Motor neuron (in vitro differentiated cells): ENCODE measurements around the gene MTIF3. TPM values are rescaled to one million over a fixed set of nuclear protein-coding genes. Genes with fewer than 3 reads are reported as not detected.

ENCODE experiments used
- total RNA-seq, 8 experiments: library from RNA; unstranded; fragments of 300-600 nt; gene quantifications; 2 replicates each; pipeline versions ENCODE4 v1.2.3 to v1.2.4, GENCODE V29; 2022

MTIF3 gene
- total RNA-seq, 8 experiments from 2014 or later: 34.4 to 69.4 (median 50.8) TPM

Other genes starting within 250 kb of the MTIF3 start
- gene RPL21, start 199.0 kb downstream of the MTIF3 start, total RNA-seq: 1,000 to 10,000 TPM; 1,237 to 3,188 (median 2,218) TPM
- gene RASL11A, start 179.7 kb downstream of the MTIF3 start, total RNA-seq: 10 to 100 TPM in 3 of 8 experiments, 1 to 10 TPM in 5; 1.1 to 23.0 (median 3.4) TPM
- 100 to 1,000 TPM in 4 of 8 experiments, 10 to 100 TPM in 4; 71.7 to 196 (median 97.4) TPM for gene GTF3A, start 25.9 kb downstream of the MTIF3 start, total RNA-seq
- gene LNX2, start 170.0 kb upstream of the MTIF3 start, total RNA-seq: 1 to 10 TPM; 3.2 to 7.6 (median 5.7) TPM
- 100 to 1,000 TPM in 7 of 8 experiments, 10 to 100 TPM in 1; 74.3 to 139 (median 128) TPM for gene POLR1D, start 171.3 kb upstream of the MTIF3 start, total RNA-seq